Cerebellar cortex (tissue), 1 donor: ENCODE results near the gene PFKL.

Experiments used
- DNase-seq: peaks from one replicate; pipeline ENCODE4 v3.0.0-alpha.2; 2015; ENCODE audit warnings: low spot score

PFKL gene

GRCh38 chr21:44363278-44363677 is 63.4 kb downstream of the PFKL start:
- DNase-seq, result no peak

- no peak for DNase-seq
Measured at GRCh38 chr21:44364151-44365053, 64.5 kb downstream of the PFKL start.

GRCh38 chr21:44365251-44365966 is 65.6 kb downstream of the PFKL start:
- no peak for DNase-seq

- DNase-seq, result no peak
Measured at GRCh38 chr21:44365967-44366585, 66.2 kb downstream of the PFKL start.

- no peak for DNase-seq
Measured at GRCh38 chr21:44366586-44367211, 66.8 kb downstream of the PFKL start.

GRCh38 chr21:44368711-44369446 is 69.0 kb downstream of the PFKL start:
- no peak for DNase-seq

GRCh38 chr21:44370027-44370735 is 70.3 kb downstream of the PFKL start:
- DNase-seq, result no peak

GRCh38 chr21:44370786-44371410 is 71.0 kb downstream of the PFKL start:
- no peak for DNase-seq

- DNase-seq, result no peak
Measured at GRCh38 chr21:44371596-44371995, 71.7 kb downstream of the PFKL start.

GRCh38 chr21:44372616-44373015 is 72.8 kb downstream of the PFKL start:
- no peak for DNase-seq

GRCh38 chr21:44374601-44375280 is 74.9 kb downstream of the PFKL start:
- DNase-seq, result no peak

GRCh38 chr21:44375281-44375651 is 75.4 kb downstream of the PFKL start:
- no peak for DNase-seq

- DNase-seq, result no peak
Measured at GRCh38 chr21:44375761-44376241, 75.9 kb downstream of the PFKL start.

GRCh38 chr21:44376606-44377005 is 76.8 kb downstream of the PFKL start:
- DNase-seq, result no peak
